Measurements from ENCODE around the gene RUBCNL. TPM values are rescaled to one million over a fixed set of nuclear protein-coding genes. Genes with fewer than 3 reads are reported as not detected.

The RUBCNL gene
- total RNA-seq, 1 donor, result 6.5 TPM

GRCh38 chr13:46303742-46304385, 83.2 kb downstream of the RUBCNL start:
- H3K4me3 ChIP-seq (ENCODE audit: insufficient read depth, low read length), result no peak overlapping the region
- no peak overlapping the region for H3K27ac ChIP-seq (ENCODE audit: low read depth, low read length)
- H3K9me3 ChIP-seq (ENCODE audit: low read depth, low read length), result no peaks in the 10 kb centered on the region
- peak overlapping the region; percentile 15 for H2AFZ ChIP-seq (ENCODE audit: low read length)
- no peak for DNase-seq (ENCODE audit: insufficient read length, low spot score, missing footprints)
- H4K20me1 ChIP-seq (ENCODE audit: insufficient read depth, low read length), result no peaks in the 10 kb centered on the region
- TF ChIP-seq, protein P1, sequence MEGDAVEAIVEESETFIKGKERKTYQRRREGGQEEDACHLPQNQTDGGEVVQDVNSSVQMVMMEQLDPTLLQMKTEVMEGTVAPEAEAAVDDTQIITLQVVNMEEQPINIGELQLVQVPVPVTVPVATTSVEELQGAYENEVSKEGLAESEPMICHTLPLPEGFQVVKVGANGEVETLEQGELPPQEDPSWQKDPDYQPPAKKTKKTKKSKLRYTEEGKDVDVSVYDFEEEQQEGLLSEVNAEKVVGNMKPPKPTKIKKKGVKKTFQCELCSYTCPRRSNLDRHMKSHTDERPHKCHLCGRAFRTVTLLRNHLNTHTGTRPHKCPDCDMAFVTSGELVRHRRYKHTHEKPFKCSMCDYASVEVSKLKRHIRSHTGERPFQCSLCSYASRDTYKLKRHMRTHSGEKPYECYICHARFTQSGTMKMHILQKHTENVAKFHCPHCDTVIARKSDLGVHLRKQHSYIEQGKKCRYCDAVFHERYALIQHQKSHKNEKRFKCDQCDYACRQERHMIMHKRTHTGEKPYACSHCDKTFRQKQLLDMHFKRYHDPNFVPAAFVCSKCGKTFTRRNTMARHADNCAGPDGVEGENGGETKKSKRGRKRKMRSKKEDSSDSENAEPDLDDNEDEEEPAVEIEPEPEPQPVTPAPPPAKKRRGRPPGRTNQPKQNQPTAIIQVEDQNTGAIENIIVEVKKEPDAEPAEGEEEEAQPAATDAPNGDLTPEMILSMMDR (IDR thresholded peaks at IDR 0.05; ENCODE audit: extremely low read depth, low read depth, low read length), result no peak
- H3K27me3 ChIP-seq (ENCODE audit: insufficient read depth, low read length), result no peaks in the 10 kb centered on the region
- H3K79me2 ChIP-seq (ENCODE audit: insufficient read depth, low read length), result no peaks in the 10 kb centered on the region
- H3K4me2 ChIP-seq (ENCODE audit: insufficient read depth, low read length), result no peak overlapping the region
- H3K4me1 ChIP-seq (ENCODE audit: insufficient read depth, low read length), result no peaks in the 10 kb centered on the region
- no peaks in the 10 kb centered on the region for H3K36me3 ChIP-seq (ENCODE audit: insufficient read depth, low read length)

GRCh38 chr13:46297361-46297811, 89.7 kb downstream of the RUBCNL start:
- H3K79me2 ChIP-seq (ENCODE audit: insufficient read depth, low read length), result no peaks in the 10 kb centered on the region
- no peak for DNase-seq (ENCODE audit: insufficient read length, low spot score, missing footprints)
- H3K36me3 ChIP-seq (ENCODE audit: insufficient read depth, low read length), result no peaks in the 10 kb centered on the region
- H3K4me2 ChIP-seq (ENCODE audit: insufficient read depth, low read length), result peak overlapping the region; percentile 70
- H3K9me3 ChIP-seq (ENCODE audit: low read depth, low read length), result no peaks in the 10 kb centered on the region
- H3K4me3 ChIP-seq (ENCODE audit: insufficient read depth, low read length), result peak overlapping the region; percentile 38
- TF ChIP-seq, protein P1 (IDR thresholded peaks at IDR 0.05; ENCODE audit: extremely low read depth, low read depth, low read length), result no peak
- peak overlapping the region; percentile 92 for H3K27ac ChIP-seq (ENCODE audit: low read depth, low read length)
- H3K4me1 ChIP-seq (ENCODE audit: insufficient read depth, low read length), result peaks cover 34% of the 10 kb centered on the region
- H2AFZ ChIP-seq (ENCODE audit: low read length), result no peak overlapping the region
- no peaks in the 10 kb centered on the region for H4K20me1 ChIP-seq (ENCODE audit: insufficient read depth, low read length)
- H3K27me3 ChIP-seq (ENCODE audit: insufficient read depth, low read length), result no peaks in the 10 kb centered on the region

DNA sequence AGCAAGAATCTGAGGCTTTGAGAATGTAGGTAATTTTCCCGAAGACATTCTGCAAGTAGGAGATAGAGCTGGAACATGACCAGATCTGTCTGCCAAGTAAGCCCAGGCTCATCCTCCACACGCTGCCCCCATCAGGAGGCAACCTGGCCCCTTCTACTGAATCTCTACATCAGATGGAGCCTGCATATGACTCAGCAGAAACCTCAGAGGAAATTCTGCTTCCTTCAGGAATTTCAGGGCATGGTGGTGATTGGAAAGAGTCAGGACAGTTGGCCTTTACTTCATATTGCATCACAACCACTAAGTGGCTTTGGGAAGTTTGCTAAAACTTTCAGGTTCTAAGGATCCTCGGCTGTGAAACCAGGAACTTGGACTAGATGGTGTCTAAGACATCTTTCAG, 90.1 kb downstream of the RUBCNL start:
- no peak overlapping the region for H2AFZ ChIP-seq (ENCODE audit: low read length)
- TF ChIP-seq, protein P1 (IDR thresholded peaks at IDR 0.05; ENCODE audit: extremely low read depth, low read depth, low read length), result no peak
- no peaks in the 10 kb centered on the region for H3K9me3 ChIP-seq (ENCODE audit: low read depth, low read length)
- peak overlapping the region; percentile 92 for H3K27ac ChIP-seq (ENCODE audit: low read depth, low read length)
- H3K4me2 ChIP-seq (ENCODE audit: insufficient read depth, low read length), result peak overlapping the region; percentile 70
- peak; percentile 58 for DNase-seq (ENCODE audit: insufficient read length, low spot score, missing footprints)
- H4K20me1 ChIP-seq (ENCODE audit: insufficient read depth, low read length), result no peaks in the 10 kb centered on the region
- H3K4me3 ChIP-seq (ENCODE audit: insufficient read depth, low read length), result peak overlapping the region; percentile 38
- H3K4me1 ChIP-seq (ENCODE audit: insufficient read depth, low read length), result peaks cover 34% of the 10 kb centered on the region
- no peaks in the 10 kb centered on the region for H3K79me2 ChIP-seq (ENCODE audit: insufficient read depth, low read length)
- H3K36me3 ChIP-seq (ENCODE audit: insufficient read depth, low read length), result no peaks in the 10 kb centered on the region
- no peaks in the 10 kb centered on the region for H3K27me3 ChIP-seq (ENCODE audit: insufficient read depth, low read length)

DNA sequence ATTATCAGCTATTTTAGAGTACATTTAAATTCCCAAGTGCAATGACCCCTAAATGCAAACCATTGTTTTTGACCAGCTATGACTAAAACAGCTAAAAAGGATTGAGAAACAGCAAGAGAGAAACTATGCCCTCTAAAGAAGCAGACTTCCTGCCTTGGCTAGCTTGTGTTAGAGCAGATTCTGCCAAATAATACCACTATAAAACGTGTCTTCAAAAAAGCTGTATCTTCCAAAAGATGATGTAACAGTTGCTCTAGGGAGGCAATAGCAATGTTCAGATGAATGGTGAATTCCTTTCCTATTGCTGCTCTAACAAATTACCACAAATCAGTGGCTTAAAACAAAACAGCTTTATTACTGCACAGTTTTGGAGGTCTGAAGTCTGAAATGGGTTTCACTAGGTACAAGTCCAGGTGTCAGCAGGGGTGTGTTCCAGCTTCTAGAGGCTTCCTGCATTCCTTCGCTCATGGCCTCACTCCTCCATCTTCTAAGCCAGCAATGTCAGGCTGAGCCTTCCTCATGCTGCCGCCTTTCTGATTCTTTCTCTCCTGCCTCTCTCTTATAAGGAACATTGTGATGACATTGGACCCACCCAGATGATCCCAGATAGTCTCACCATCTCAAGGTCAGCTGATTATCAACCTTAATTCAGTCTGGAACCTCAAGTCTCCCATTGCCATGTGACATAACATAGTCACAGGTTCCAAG, 90.8 kb downstream of the RUBCNL start:
- H3K27ac ChIP-seq (ENCODE audit: low read depth, low read length), result peak overlapping the region; percentile 92
- H3K4me2 ChIP-seq (ENCODE audit: insufficient read depth, low read length), result peak overlapping the region; percentile 70
- TF ChIP-seq, protein P1 (IDR thresholded peaks at IDR 0.05; ENCODE audit: extremely low read depth, low read depth, low read length), result no peak
- H2AFZ ChIP-seq (ENCODE audit: low read length), result no peak overlapping the region
- H3K4me3 ChIP-seq (ENCODE audit: insufficient read depth, low read length), result peak overlapping the region; percentile 24
- peak; percentile 76 for DNase-seq (ENCODE audit: insufficient read length, low spot score, missing footprints)
- no peaks in the 10 kb centered on the region for H4K20me1 ChIP-seq (ENCODE audit: insufficient read depth, low read length)
- H3K9me3 ChIP-seq (ENCODE audit: low read depth, low read length), result no peaks in the 10 kb centered on the region
- H3K36me3 ChIP-seq (ENCODE audit: insufficient read depth, low read length), result no peaks in the 10 kb centered on the region
- no peaks in the 10 kb centered on the region for H3K27me3 ChIP-seq (ENCODE audit: insufficient read depth, low read length)
- H3K79me2 ChIP-seq (ENCODE audit: insufficient read depth, low read length), result no peaks in the 10 kb centered on the region
- peaks cover 34% of the 10 kb centered on the region for H3K4me1 ChIP-seq (ENCODE audit: insufficient read depth, low read length)
